GM12878 (cell line): ENCODE data around the gene PDIA5.

Experiments
- CEBPZ ChIP-seq: fragments of 150-350 bp; IDR thresholded peaks from 2 replicates; pipeline ENCODE4 v1.6.1; 2016; ENCODE audit warnings: low read depth, low read length
- CTCF ChIP-seq, 3 experiments: IDR thresholded peaks in 2 of 3; conservative IDR thresholded peaks in 1 of 3; 2 replicates each; pipeline ENCODE4 v1.5.1; 2011; ENCODE audit warnings: low read depth in 3 of 3, low read length in 3 of 3, mild to moderate bottlenecking in 3 of 3, control low read depth in 2 of 3, moderate library complexity in 2 of 3, inconsistent platforms in 1 of 3, mixed read lengths in 1 of 3; ENCODE audit not compliant: control insufficient read depth in 2 of 3, insufficient read depth in 1 of 3; ENCODE audit errors: extremely low read depth in 1 of 3
- E2F4 ChIP-seq: IDR thresholded peaks from 2 replicates; pipeline ENCODE4 v1.6.1; 2012; ENCODE audit warnings: low read depth, low read length, improper control_type of control experiment
- GABPA ChIP-seq: IDR thresholded peaks from 2 replicates; pipeline ENCODE4 v1.6.1; 2014; ENCODE audit warnings: antibody characterized with exemption, low read depth, mild to moderate bottlenecking, inconsistent platforms
- NKRF ChIP-seq: fragments of 450-650 bp; conservative IDR thresholded peaks from 2 replicates; pipeline ENCODE4 v1.6.1; 2017; ENCODE audit warnings: mild to moderate bottlenecking, moderate library complexity
- POLR2AphosphoS2 ChIP-seq: IDR thresholded peaks from 2 replicates; pipeline ENCODE4 v1.6.1; 2011; ENCODE audit warnings: low read depth, mild to moderate bottlenecking, low read length, improper control_type of control experiment, moderate library complexity
- RAD21 ChIP-seq: IDR thresholded peaks from 2 replicates; pipeline ENCODE4 v1.6.1; 2011; ENCODE audit warnings: mild to moderate bottlenecking, low read depth, low read length, moderate library complexity; ENCODE audit not compliant: insufficient read depth
- SPI1 ChIP-seq: IDR thresholded peaks from 2 replicates; pipeline ENCODE4 v1.6.1; 2011; ENCODE audit warnings: low read depth, mild to moderate bottlenecking, low read length, moderate library complexity, borderline replicate concordance; ENCODE audit not compliant: insufficient read depth
- ZNF384 ChIP-seq: IDR thresholded peaks from 2 replicates; pipeline ENCODE4 v1.6.1; 2012; ENCODE audit warnings: low read depth, mild to moderate bottlenecking, low read length, improper control_type of control experiment, borderline replicate concordance
- ZNF622 ChIP-seq: fragments of 450-650 bp; IDR thresholded peaks from 2 replicates; pipeline ENCODE4 v1.6.1; 2017; ENCODE audit warnings: mild to moderate bottlenecking, inconsistent platforms
- TF ChIP-seq, protein P1 (sequence below): fragments of 450-650 bp; IDR thresholded peaks from 2 replicates; pipeline ENCODE4 v1.6.1; 2016; ENCODE audit warnings: mild to moderate bottlenecking
- TF ChIP-seq, protein P2 (sequence below): IDR thresholded peaks from 2 replicates; pipeline ENCODE4 v1.6.1; 2012; ENCODE audit warnings: mild to moderate bottlenecking, low read depth, low read length

DNA sequence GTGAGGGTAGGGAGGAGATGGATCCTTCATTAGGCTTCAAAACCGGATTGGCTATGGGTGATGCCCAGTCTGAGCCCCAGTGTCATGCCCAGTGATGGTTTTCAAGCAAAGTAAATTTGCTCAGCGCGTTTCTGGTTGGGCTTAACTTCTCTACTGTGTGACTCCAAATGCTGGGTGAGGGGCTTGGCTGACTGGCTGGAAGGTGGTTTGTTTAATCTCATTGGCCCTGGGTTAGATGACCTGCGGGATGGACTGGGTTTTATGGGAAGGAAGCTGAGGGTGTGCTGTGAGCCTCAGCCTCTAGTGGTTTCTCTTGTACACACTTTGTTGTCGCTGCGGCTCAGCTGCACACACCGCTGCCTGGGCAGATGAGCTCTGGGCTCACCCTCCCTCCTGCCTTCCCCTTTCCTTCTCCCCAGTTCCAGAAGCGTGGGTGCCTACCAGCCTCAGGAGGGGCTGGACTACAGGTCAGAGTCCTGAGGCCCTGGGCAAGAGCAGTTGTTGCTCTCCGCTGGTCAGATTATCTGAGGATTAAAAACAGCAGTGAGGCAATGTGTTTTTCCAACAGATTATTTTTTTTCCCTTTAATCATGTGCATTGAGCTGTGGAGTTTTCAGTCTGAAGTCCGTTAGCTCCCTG lies 18.6 kb downstream of the PDIA5 start:
- no peak for TF ChIP-seq GABPA
- TF ChIP-seq CTCF (IDR thresholded peaks at IDR 0.05 in 2 of 3, conservative IDR thresholded peaks at IDR 0.05 in 1 of 3; ENCODE audit: control insufficient read depth in 2 of 3, extremely low read depth in 1 of 3, insufficient read depth in 1 of 3, low read depth in 3 of 3, low read length in 3 of 3), result no peak
- TF ChIP-seq, protein P1, sequence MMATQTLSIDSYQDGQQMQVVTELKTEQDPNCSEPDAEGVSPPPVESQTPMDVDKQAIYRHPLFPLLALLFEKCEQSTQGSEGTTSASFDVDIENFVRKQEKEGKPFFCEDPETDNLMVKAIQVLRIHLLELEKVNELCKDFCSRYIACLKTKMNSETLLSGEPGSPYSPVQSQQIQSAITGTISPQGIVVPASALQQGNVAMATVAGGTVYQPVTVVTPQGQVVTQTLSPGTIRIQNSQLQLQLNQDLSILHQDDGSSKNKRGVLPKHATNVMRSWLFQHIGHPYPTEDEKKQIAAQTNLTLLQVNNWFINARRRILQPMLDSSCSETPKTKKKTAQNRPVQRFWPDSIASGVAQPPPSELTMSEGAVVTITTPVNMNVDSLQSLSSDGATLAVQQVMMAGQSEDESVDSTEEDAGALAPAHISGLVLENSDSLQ, result no peak
- no peak for TF ChIP-seq RAD21
- TF ChIP-seq ZNF622, result no peak
- no peak for TF ChIP-seq CEBPZ
- TF ChIP-seq SPI1, result no peak
- TF ChIP-seq ZNF384, result no peak
- TF ChIP-seq POLR2AphosphoS2, result no peak
- TF ChIP-seq, protein P2, sequence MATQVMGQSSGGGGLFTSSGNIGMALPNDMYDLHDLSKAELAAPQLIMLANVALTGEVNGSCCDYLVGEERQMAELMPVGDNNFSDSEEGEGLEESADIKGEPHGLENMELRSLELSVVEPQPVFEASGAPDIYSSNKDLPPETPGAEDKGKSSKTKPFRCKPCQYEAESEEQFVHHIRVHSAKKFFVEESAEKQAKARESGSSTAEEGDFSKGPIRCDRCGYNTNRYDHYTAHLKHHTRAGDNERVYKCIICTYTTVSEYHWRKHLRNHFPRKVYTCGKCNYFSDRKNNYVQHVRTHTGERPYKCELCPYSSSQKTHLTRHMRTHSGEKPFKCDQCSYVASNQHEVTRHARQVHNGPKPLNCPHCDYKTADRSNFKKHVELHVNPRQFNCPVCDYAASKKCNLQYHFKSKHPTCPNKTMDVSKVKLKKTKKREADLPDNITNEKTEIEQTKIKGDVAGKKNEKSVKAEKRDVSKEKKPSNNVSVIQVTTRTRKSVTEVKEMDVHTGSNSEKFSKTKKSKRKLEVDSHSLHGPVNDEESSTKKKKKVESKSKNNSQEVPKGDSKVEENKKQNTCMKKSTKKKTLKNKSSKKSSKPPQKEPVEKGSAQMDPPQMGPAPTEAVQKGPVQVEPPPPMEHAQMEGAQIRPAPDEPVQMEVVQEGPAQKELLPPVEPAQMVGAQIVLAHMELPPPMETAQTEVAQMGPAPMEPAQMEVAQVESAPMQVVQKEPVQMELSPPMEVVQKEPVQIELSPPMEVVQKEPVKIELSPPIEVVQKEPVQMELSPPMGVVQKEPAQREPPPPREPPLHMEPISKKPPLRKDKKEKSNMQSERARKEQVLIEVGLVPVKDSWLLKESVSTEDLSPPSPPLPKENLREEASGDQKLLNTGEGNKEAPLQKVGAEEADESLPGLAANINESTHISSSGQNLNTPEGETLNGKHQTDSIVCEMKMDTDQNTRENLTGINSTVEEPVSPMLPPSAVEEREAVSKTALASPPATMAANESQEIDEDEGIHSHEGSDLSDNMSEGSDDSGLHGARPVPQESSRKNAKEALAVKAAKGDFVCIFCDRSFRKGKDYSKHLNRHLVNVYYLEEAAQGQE, result no peak
- TF ChIP-seq NKRF, result no peak
- TF ChIP-seq E2F4, result no peak
